AG04450 (cell line): ENCODE measurements around the gene MCF2L. TPM values are rescaled to one million over a fixed set of nuclear protein-coding genes. Genes with fewer than 3 reads are reported as not detected.

Source experiments
- CTCF ChIA-PET: fragments of 300-600, 350-600 bp; formaldehyde crosslinking; extraction: SDS; loops from one replicate; lab custom pipeline; 2022; ENCODE audit warnings: antibody characterized with exemption, inconsistent platforms; lab: Charles Lee
- POLR2A ChIA-PET: fragments of 350-600 bp; formaldehyde crosslinking; extraction: SDS; loops from one replicate; lab custom pipeline; 2021; ENCODE audit warnings: antibody characterized with exemption, inconsistent platforms; lab: Yijun Ruan, JAX
- DNase-seq: peaks from one replicate; pipeline ENCODE4 v3.0.0-alpha.2; 2011; ENCODE audit warnings: low read depth, low spot score
- H3K27ac ChIP-seq: one replicate; pipeline ENCODE4 v1.5.1; 2012; ENCODE audit warnings: low read depth, low read length, control low read depth
- H3K27me3 ChIP-seq: one replicate; pipeline ENCODE4 v1.6.0; 2012; ENCODE audit warnings: low read length; ENCODE audit not compliant: control insufficient read depth, insufficient read depth
- H3K4me3 ChIP-seq: 2 replicates; pipeline ENCODE4 v1.5.1; 2011; ENCODE audit warnings: mild to moderate bottlenecking, low read depth, low read length, control low read depth
- H3K9me3 ChIP-seq: 2 replicates; pipeline ENCODE4 v1.5.1; 2012; ENCODE audit warnings: low read length; ENCODE audit not compliant: control insufficient read depth, insufficient read depth
- polyA plus RNA-seq: library from polyadenylated mRNA; depleted of rRNA; stranded (reverse); fragments of >200 nt; gene quantifications from 2 replicates; pipeline ENCODE4 v1.2.3, GENCODE V29; 2011
- TF ChIP-seq, protein P1 (sequence below): IDR thresholded peaks from 2 replicates; pipeline ENCODE4 v1.5.1; 2011; ENCODE audit warnings: low read depth, low read length, control low read depth, inconsistent platforms

Gene MCF2L
- polyA plus RNA-seq, 1 experiment: 0.04 TPM

DNA sequence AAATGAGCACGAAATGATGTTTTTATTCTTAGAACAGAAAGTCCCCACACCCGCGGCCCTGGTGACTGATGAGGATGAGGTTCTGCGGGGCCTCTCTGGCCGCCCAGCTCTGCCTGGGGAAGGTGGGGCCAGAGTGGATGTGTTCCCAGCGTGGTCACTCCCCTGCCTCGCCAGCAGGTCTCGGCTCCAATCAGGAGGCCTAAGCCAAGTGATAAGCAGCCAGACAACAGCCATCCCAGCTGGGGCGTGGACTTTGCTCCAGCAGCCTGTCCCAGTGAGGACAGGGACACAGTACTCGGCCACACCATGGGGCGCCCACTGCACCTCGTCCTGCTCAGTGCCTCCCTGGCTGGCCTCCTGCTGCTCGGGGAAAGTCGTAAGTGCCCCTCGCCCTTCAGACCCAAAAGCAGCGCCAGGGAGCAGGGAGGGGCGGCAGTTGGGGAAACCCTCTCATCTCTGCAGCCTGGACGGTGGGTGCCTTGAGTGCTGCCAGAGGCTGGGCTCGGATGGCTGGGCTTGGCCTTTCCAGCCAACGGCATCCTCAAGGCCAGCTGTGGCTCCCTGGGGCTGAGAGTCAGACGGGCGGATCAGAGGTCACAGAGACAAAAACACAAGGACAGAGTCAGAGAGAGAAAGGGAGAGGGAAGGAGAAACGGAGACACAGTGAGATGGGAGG is 153.7 kb downstream of the MCF2L start, which contains the start of gene F10:
Gene F10, plus strand, starts transcription at position 250 of the 676 bp plus-strand sequence. Its CDS starts 57 bp downstream, at position 307.
- TF ChIP-seq, protein P1, sequence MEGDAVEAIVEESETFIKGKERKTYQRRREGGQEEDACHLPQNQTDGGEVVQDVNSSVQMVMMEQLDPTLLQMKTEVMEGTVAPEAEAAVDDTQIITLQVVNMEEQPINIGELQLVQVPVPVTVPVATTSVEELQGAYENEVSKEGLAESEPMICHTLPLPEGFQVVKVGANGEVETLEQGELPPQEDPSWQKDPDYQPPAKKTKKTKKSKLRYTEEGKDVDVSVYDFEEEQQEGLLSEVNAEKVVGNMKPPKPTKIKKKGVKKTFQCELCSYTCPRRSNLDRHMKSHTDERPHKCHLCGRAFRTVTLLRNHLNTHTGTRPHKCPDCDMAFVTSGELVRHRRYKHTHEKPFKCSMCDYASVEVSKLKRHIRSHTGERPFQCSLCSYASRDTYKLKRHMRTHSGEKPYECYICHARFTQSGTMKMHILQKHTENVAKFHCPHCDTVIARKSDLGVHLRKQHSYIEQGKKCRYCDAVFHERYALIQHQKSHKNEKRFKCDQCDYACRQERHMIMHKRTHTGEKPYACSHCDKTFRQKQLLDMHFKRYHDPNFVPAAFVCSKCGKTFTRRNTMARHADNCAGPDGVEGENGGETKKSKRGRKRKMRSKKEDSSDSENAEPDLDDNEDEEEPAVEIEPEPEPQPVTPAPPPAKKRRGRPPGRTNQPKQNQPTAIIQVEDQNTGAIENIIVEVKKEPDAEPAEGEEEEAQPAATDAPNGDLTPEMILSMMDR: no peak
- Histone ChIP-seq H3K4me3 (peak within 1 kb of the TSS; percentile 60), H3K9me3 (no peaks in the 10 kb centered on the region), H3K27me3 (peaks cover 8% of the 10 kb centered on the region), H3K27ac (no peak within 1 kb of the TSS)
- ChIA-PET CTCF (interaction anchor here (0.9 kb wide), 1 partner anchor 10 kb away, joined by 3 read pairs; no protein-coding TSS in a partner anchor), POLR2A (interaction anchor here (1.0 kb wide), 1 partner anchor 86 kb away, joined by 4 read pairs; the partner anchor contains the start of genes CUL4A and PCID2)
- DNase-seq: peak; percentile 39

DNA sequence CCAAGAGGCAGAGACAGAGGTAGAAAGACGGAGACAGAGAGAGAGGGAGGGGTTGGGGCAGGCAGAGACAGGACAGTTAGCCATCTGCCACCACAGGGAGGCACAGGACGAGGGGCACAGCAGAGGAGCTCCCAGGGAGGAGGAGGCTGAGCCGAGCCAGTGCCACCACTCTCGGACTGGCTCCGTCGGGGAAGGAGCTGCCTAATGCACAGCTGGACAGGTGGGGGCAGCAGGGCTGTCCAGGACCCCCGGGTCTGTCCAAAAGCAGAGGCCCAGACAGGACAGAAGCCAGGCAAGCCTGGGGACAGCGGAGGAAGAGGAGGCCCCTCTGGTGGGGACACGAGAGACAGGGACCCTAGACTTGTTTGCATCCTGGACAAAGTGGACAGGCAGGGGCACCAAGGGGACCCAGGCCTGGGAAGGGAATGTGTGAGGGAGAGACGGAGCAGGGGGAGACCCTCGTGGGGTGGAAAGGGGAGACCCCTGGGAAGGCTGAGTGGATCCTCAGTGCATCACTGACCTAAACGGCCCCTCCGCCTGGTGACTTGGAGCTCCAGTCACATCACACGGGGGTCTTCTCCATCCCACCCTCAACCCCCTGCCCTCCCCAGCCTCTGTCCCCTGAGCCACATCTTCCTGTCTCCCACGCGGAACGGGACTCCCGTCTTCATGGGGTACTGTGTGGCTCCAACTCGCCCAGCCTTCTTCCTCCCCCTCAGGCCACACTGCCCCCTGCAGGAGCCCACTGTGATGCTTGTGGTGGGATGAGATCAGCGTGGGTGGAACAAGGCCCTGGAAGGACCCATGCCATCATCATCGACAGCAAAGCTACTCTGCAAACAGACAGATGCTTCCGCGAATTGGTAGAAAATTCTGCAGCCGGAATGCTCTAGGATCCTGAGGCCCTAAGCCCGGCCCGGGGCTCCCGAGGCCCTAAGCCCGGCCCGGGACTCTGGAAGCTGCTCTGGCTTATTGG is 154.5 kb downstream of the MCF2L start:
- TF ChIP-seq, protein P1: peak; percentile 30
- DNase-seq: no peak
- Histone ChIP-seq H3K4me3 (peak overlapping the region; percentile 60), H3K9me3 (no peaks in the 10 kb centered on the region), H3K27ac (no peak overlapping the region), H3K27me3 (peaks cover 11% of the 10 kb centered on the region)
- POLR2A ChIA-PET: no interaction called here
- CTCF ChIA-PET: no interaction called here

DNA sequence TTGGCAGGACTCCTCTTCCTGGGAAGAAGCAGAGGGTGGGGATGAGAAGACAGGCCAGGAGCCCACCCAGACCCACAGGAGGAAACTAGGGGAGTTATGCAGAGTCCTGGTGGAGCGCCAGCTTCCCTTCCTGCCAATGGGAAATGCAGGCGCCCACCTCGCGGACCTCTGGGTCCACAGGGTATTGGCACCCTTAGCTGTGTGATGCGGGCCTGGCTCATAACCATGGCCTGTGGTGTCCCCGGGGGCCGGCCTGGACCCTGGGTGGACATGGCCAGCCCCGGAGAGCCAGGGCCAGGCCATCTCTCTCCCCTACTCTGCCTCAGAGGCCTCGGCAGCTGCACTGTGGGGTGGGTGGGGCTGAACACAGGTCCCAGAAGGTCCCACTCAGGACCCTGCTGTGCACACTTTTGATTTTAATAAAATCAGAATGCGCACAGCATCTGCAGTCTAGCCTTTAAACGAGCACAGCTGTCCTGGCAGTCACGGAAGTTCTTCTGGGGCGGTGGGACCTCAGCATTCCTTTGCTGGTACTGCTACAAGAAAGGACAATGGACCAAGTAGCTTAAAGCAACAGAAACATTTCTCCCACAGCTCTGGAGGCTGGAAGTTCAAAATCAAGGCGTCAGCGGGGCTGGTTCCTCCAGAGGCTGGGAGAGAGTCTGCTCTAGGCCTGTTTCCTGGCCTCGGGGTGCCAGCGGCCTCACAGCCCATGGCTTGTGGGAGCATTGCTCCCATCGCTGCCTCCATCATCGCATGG is 155.4 kb downstream of the MCF2L start:
- no peak overlapping the region for H3K27ac ChIP-seq
- ChIA-PET CTCF (no interaction called here), POLR2A (no interaction called here)
- H3K9me3 ChIP-seq: peaks cover 2% of the 10 kb centered on the region; the same call in 1 of the 2 replicates
- DNase-seq: no peak
- peaks cover 11% of the 10 kb centered on the region for H3K27me3 ChIP-seq
- TF ChIP-seq, protein P1: no peak
- no peak overlapping the region for H3K4me3 ChIP-seq

DNA sequence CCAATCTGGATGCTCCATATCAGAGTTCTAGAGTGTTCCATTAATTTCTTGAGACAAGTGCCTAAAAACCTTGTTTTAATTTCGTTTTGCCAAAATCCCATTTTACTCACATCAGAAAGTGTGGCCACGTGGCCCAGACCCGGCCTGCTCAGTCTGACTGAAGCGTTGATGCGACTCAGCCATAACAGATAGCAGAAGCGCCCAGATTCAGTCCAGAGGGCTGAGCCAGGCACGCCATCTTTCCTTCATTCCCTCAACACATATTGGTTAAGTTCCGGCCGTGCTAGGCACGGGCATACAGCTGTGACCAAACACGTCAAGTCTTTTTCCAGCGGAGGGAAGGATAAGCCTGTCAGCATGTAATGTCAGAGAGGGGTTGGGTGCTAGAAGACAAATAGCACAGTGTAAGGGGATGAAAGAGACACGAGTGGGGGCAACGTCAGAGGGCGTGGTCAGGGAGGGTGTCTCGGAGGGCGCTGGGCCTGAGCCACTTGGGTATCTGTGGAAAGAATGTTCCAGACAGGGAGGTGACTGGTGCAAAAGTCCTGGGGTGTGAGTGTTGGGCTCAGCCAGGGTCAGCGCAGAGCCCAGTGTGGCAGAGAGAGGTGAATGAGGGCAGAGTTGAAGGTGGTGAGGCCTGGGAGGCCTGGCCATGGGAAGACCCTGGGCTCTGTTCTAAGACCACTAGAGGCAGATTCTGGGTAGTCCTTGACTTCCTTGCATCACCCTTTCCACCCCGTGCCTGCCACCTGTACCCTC is 156.7 kb downstream of the MCF2L start:
- Histone ChIP-seq H3K27me3 (peaks cover 10% of the 10 kb centered on the region), H3K4me3 (no peak overlapping the region), H3K27ac (no peak overlapping the region), H3K9me3 (peaks cover 13% of the 10 kb centered on the region; the same call in 1 of the 2 replicates)
- DNase-seq: no peak
- POLR2A ChIA-PET: no interaction called here
- CTCF ChIA-PET: no interaction called here
- TF ChIP-seq, protein P1: no peak
